Epithelial cell of esophagus (primary cell): Measurements from ENCODE around the gene KNDC1.

Source experiments
- DNase-seq: peaks from one replicate; pipeline ENCODE4 v3.0.0; 2010; ENCODE audit warnings: low read depth
- H3K4me3 ChIP-seq: 2 replicates; pipeline ENCODE4 v1.5.1; 2011; ENCODE audit warnings: mild to moderate bottlenecking, low read length, control low read depth
- TF ChIP-seq, protein P1 (sequence below): IDR thresholded peaks from 2 replicates; pipeline ENCODE4 v1.5.1; 2011; ENCODE audit warnings: low read depth, mild to moderate bottlenecking, low read length, control low read depth, inconsistent platforms; ENCODE audit not compliant: insufficient read depth; ENCODE audit errors: missing control alignments

KNDC1 gene

DNA sequence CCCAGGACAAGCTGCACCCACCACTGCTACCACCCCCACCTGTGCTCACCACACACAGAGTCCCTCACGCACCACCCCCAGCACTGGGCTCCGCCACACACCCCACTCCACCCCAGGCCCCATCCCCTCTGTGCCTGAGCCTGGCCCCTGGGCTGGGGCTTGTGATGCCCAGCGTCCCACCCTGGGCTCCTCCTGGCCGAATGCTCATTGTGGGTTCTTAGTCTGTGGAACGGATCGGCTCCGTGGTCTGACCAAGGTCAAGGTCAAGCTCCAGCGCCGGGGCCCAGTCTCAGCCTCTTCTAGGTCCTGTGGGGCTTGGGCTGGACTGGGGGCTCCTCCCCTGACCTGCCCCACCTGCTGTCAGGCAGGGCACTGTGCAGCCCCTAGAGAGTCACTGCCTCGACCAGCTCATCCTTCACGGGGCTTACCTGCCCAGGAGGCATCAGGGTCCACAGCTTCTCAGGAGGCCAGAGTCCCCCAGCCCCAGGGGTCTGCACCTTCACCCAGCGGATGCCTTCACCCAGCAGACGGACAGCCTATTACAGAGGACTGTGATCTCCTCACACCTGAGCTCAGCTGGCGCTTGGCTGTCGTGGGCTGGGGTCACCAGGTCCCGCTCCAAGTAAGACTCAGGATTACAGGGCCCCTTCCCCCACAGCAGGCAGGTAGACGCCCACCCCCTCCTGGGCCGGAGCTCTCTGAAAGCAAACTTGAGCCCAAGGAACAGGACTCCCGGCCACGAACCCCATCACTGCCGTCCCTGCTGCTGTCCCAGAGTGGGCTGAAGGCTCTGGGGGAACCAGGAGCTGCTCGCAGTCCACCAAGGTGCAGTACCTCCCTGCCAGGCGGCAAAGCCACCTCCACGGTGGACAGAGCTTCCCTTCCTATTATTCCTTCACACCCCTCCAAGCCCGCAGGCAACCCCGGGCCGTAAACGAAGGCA is 54.7 kb downstream of the KNDC1 start:
- no peak overlapping the region for H3K4me3 ChIP-seq
- TF ChIP-seq, protein P1, sequence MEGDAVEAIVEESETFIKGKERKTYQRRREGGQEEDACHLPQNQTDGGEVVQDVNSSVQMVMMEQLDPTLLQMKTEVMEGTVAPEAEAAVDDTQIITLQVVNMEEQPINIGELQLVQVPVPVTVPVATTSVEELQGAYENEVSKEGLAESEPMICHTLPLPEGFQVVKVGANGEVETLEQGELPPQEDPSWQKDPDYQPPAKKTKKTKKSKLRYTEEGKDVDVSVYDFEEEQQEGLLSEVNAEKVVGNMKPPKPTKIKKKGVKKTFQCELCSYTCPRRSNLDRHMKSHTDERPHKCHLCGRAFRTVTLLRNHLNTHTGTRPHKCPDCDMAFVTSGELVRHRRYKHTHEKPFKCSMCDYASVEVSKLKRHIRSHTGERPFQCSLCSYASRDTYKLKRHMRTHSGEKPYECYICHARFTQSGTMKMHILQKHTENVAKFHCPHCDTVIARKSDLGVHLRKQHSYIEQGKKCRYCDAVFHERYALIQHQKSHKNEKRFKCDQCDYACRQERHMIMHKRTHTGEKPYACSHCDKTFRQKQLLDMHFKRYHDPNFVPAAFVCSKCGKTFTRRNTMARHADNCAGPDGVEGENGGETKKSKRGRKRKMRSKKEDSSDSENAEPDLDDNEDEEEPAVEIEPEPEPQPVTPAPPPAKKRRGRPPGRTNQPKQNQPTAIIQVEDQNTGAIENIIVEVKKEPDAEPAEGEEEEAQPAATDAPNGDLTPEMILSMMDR: no peak
- DNase-seq: no peak

DNA sequence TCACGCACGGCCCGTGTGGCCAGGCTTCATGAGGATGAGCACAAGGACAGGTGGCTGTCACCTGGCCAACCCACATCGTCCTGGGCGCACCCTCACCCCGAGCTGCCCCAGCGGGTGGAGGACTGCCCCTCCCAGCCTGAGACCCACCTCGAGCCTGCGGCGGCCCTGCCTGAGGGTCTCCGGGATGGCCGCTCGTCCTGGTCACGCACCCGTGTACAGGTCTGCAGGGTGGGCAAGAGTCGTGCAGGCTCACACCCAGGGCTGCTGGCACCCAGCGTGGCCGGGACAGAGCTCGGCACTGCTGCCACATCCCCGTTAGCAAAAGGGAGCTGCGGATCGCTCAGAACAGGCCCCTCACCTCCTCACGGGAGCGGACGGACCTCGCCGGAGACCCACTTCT is 55.6 kb downstream of the KNDC1 start:
- TF ChIP-seq, protein P1: no peak
- no peak for DNase-seq
- no peak overlapping the region for H3K4me3 ChIP-seq

DNA sequence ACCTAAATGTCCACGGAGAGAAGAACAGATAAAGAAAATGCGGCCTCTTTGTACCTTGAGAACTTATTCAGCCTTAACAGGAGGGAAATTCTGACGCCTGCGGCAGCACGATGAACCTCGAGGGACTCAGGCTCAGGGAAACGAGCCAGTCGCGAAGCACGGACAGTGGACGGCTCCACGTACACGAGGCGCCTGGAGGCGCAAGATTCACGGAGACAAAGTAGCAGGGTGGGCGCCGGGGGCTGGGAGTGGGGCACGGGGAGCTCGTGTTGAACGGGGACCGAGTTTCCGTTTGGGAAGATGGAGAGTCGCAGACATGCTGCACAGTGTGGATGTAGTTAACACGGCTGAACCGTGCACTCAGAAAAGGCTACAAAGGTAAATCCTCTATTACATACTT is 56.8 kb downstream of the KNDC1 start:
- TF ChIP-seq, protein P1: no peak
- no peak overlapping the region for H3K4me3 ChIP-seq
- no peak for DNase-seq

DNA sequence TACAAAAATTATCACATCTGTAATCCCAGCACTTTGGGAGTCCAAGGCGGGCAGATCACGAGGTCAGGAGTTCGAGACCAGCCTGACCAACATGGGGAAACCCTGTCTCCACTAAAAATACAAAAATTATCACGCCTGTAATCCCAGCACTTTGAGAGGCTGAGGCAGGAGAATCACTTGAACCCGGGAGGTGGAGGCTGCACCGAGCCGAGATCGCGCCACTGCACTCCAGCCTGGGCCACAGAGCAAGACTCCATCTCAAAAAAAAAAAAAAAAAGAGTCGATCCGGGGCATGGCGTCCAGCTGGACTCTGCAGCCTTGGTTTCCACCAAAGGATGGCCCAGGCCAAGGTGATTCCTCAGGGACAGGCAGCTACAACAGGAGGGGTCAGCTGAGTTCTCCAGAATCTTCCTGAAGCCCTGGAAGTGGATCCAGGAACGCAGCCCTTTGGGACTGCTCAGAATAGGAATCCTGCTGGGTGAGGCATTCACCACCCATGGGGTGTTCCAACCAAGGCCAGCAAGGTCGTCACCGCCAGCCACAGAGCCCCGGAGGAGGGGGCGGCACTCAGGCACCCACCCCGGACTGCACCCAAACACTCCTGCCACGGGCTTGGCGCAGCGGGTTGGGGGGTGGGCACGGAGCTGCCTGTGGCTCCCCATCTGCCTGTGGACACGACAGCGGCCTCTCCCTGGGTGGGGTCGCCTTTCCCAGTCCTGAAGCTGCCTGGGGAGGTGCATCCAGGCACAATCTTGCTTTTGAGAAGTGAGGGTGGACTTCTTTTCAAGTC is 58.0 kb downstream of the KNDC1 start:
- no peak overlapping the region for H3K4me3 ChIP-seq
- no peak for DNase-seq
- TF ChIP-seq, protein P1: no peak

DNA sequence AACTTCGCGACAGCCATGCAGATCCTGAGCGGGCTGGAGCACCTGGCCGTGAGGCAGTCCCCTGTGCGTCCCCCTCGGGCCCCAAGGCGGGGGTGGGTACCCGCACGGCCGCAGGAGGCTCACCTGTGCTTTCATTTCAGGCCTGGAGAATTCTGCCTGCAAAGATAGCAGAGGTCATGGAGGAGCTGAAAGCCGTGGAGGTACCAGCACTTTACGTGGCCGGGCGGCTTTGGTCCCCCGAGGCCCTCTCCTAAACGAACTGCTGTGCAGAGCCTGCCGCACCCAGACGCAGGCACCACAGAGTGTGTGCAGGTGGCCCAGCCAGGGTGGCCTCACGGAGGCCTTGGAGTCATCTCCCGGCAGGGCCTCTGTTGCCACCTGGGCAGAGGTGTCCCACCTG is 58.9 kb downstream of the KNDC1 start:
- no peak for DNase-seq
- no peak overlapping the region for H3K4me3 ChIP-seq
- TF ChIP-seq, protein P1: no peak

DNA sequence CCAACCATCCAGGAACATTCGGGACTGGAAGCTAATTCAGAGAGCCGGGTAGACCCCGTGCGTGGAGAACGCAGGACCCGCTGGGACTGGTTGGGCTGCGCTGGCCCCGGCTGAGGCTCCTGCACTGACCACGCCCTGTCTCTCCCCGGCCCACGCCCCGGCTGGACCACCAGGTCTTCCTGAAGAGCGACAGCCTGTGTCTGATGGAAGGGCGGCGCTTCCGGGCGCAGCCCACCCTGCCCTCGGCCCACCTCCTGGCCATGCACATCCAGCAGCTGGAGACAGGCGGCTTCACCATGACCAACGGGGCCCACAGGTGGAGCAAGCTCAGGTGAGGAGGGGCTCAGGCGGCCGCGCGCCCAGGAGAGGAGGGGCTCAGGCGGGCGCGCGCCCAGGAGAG is 59.8 kb downstream of the KNDC1 start:
- H3K4me3 ChIP-seq: no peak overlapping the region
- DNase-seq: no peak
- TF ChIP-seq, protein P1: no peak
